Stimulated activated CD4-positive, alpha-beta T cell treated with anti-CD3 and anti-CD28 coated beads, Interleukin-1b, Interleukin-23, amount 100 ng/mL, for 4 hours (primary cell): Measurements from ENCODE around the gene IDI2.
"Not testable (repeated sequence)": the region's sequence is repeated elsewhere in the genome, so short reads cannot be mapped to it uniquely, and the experiment has no call there.

Experiments
- DNase-seq, 2 donors: peaks; one replicate each; pipeline ENCODE4 v3.0.0-alpha.2; 2020; ENCODE audit warnings: low read depth in 2 of 2

Gene IDI2

DNA sequence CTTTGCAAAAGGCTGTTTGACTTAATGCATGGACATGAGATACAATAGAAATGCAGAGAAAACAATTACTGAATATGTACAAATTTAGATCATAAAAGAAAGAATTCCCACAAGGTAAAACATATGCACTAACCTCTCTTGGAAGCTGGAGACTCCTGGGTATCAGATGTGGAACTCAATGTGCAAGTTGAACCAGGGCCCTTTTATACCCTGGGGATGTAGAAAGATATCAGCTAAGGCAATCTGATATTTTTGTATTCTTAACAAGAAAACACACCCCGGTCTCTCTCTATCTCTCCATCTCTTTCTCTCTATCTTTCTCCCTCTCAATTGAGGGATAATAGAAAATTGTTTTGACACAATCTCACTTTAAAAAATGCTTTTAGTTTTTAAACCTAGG is at the start of gene IDI2:
Gene IDI2, minus strand, starts transcription at position 177 of the 400 bp plus-strand sequence. CDS start 1,136 bp downstream, outside the sequence.
- no peak for DNase-seq

DNA sequence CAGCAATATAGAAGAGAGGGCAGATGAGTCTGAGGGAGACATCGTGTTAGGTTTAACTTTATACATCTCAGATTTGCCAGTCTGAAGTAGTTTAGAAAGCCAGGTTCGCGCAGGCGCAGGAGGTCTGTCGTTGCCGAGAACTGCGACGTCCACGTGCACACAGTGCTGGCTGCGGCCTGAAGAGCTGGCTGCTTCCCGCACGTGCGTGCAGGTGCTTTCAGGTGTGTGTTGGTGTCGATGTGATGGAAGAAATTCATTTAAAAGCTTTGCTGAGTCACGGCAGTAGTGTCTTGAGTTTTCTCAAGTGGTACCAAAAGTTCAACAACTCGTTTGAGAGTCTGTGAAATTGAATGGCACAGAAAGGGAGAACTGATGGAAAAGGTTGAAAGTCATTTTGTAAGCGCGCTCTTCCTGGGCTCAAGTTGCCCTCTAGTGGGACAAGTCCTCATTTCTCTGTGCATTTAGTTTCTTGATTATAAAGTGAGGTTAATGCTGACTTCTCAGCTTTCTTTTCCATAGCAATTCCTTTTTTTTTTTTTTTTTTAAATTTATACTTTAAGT is 49.2 kb upstream of the IDI2 start:
- DNase-seq: no peak

DNA sequence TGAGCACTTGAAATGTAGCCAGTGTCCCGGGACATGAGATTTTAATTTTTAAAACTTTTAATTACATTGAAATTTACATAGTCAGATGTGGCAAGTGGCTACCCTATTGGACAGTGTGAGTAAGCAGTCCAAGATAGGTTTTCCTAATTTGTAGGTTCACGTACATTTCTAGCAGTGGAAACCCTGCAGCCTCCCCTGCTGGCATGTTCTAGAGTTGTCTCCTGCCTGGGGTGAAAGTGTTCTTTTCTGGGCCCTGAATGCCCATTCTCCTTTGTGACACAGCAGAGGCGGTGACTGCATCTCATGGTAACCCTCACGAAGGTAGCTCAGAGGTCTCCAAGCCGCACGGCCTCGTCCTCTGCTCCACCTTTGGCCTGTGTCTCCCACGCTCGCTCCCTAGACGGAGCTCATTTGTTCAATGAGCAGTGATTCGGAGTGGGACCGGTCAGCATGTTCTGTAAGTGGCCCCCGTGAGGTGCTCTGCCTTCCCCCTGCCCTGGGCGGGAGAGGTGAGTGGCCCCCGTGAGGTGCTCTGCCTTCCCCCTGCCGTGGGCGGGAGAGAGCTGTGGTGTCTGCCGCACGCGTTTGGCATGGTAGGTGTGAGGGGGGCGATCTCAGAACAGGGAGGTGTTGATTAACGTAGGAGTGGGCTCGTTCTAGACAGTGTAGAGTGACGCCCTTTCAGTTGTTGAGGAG is 48.5 kb upstream of the IDI2 start:
- no peak for DNase-seq

DNA sequence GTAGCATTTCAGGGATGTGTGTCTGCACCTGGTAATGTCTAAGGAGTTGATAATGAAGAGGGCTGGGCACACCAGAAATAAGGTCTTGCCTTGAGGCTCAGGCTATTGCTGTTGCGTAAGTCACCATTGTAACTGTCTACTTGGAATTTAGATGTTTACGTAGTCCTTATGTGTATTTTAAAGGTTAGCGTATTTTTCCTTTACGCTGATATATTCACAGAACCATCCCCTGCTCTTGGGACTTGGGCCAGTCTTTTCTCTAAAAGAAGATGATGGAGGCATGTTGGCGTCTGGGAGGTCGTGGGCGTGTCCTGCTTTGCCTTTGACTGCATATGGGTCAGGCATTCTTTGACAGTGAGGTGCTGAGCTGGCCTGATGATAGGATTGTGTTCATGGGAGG is 45.3 kb upstream of the IDI2 start:
- DNase-seq: no peak

DNA sequence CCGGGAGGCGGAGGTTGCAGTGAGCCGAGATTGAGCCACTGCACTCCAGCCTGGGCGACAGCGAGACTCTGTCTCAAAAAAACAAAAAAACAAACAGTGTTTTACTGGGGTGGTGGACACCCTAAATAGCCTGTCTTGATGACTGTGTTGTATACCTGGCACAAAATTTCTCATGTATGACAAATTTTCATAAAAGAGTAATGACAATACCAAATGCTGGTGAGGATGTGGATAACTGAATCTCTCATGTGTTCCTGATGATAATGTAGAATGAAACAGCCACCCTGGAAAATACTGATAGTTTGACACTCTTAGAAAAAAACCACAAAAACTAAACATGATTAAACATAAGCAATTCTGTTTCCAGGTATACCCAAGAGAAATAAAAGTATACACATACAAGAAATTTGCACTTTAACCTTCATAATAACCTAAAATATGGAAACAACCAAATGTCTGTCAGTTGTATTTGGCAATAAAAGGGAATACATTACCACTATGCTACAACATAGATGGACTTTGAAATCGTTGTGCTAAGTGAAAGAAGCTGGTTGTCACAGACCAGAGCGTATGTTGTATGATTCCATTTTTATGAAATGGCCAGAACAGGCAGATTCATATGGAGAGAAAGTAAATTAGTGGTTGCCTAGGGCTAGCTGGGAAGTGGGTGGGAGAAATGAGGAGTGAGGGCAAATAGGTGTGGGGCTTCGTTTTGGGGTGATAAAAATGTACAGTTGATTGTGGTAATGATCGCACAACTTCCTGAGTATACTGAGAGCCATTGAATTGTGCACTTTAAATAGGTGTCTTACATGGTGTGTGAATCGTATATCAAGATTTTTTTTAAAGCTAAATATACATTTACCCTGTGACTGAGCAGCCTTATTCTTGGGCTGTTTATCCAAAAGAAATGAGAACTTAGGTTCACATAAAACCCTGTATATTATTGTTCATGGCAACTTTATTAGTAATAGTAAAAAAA is 43.0 kb upstream of the IDI2 start:
- DNase-seq: no peak

DNA sequence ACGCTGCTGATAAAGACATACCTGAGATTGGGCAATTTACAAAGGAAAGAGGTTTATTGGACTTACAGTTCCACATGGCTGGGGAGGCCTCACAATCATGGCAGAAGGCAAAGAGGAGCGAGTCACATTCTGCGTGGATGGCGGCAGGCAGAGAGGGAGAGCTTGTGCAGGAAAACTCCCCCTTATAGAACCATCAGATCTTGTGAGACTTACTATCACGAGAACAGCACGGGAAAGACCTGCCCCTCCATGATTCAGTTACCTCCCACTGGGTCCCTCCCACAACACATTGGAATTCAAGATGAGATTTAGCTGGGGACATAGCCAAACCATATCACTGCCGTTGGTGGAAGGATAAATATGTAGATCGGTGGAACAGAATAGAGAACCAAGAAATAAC is 41.1 kb upstream of the IDI2 start:
- DNase-seq: not testable (repeated sequence)

GRCh38 chr10:1064964-1065247 is 39.2 kb upstream of the IDI2 start:
- no peak for DNase-seq

- DNase-seq: no peak
Measured at GRCh38 chr10:1063232-1063865, 37.7 kb upstream of the IDI2 start.

- DNase-seq: no peak
Measured at GRCh38 chr10:1061930-1062774, 36.5 kb upstream of the IDI2 start.

- no peak for DNase-seq
Measured at GRCh38 chr10:1059902-1060301, 34.2 kb upstream of the IDI2 start.

DNA sequence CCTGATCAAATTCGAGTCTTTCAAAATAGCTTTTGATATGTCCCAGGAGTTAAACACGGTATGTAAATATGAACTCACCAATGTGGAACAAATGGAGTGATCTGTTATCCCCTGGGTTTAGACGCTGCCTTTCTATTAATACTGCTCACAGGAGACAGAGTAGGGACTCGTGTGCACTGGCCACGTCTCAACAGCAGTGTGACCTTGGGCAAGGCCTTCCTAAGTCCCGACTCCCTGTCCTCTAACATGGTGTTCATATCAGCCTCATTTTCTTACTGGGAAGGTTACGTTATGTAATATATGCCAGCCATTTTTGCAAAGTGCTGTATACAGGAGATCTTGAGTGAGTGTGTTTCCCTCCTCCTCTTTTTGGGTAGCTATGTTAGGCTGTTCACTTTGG is 32.4 kb upstream of the IDI2 start:
- DNase-seq: no peak

GRCh38 chr10:1057106-1057657 is 31.5 kb upstream of the IDI2 start:
- no peak for DNase-seq

DNA sequence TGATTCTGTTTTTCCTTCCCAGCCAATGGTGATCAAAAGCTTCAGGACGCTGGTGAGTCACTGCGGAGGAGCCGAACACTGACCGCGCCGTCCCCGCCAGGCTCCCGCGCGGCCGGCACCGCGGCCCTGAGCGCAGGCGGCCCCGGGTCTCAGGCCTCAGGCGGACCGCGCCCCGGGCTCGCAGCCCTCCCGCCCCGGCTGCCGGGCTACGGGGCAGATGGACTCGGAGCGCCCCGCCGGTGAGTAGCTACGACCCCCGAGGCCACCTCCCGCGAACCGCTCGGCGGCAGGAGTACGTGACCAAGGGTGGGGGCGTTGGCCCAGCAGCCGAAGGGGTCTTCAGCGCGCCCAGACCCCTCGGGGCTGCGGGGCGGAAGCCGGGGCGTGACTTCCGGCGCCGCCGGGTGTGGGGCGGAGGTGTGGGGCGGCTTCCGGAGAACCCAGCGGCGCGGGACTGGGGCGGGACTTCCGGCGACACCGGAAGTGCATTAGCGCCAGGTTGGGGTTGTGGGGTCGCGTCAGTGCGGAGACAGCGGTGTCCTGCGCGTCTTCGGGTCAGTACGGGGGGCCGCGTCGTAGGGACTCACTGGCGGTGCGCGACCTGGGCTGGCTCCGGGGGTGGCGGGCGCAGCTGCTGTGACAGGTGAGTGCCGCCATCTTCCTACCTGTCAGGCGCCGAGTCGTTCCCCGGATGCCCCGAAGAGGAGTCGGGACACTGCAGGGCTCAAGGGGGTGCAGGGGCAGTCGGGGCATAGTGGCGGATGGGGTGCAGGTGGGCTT is 30.9 kb upstream of the IDI2 start, which contains the start of gene WDR37:
Gene WDR37, plus strand, starts transcription at position 60 of the 780 bp plus-strand sequence. CDS start 15,771 bp downstream, outside the sequence.
- DNase-seq: peak; percentile 78 to 84

- no peak for DNase-seq
Measured at GRCh38 chr10:1054684-1055083, 29.0 kb upstream of the IDI2 start.

- no peak for DNase-seq
Measured at GRCh38 chr10:1050554-1050953, 24.9 kb upstream of the IDI2 start.

DNA sequence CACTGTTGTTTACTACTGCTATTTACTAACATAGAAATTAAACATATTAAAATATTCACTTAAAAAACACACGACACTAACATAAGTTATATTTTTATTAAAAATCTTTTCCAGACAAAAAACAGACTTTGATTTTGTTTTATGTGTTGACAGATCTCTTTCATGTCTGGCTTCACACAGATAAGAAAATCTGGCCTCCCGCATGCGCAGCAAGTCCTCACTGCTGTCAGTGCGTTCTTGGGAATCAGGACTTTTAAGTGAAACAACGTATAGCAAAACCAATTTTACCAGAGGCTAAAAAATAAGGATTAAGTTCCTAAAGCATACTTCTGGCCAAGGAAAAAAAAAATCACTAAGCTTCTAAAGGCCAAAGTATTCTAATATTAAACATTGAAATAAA is 24.5 kb upstream of the IDI2 start:
- no peak for DNase-seq

DNA sequence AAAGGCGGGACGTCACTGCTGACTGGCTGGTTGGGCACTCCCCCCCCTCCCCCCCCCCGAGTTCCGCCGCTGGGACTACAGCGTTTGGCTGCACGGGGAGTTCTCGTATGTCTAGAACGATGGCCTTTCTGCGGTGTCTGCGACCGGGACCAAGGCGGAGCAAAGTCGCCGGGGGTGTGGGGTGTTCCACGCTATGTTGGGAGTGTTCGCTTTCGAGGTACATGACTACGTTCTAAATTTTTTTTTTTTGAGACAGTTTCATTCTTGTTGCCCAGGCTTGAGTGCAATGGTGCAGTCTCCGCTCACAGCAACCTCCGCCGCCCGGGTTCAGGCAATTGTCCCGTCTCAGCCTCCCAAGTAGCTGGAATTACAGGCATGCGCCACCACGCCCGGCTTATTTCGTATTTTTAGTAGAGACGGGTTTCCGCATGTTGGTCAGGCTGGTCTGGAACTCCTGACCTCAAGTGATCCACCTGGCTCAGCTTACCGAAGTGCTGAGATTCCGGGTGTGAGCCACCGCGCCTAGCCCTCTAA is 23.8 kb upstream of the IDI2 start:
- no peak for DNase-seq

DNA sequence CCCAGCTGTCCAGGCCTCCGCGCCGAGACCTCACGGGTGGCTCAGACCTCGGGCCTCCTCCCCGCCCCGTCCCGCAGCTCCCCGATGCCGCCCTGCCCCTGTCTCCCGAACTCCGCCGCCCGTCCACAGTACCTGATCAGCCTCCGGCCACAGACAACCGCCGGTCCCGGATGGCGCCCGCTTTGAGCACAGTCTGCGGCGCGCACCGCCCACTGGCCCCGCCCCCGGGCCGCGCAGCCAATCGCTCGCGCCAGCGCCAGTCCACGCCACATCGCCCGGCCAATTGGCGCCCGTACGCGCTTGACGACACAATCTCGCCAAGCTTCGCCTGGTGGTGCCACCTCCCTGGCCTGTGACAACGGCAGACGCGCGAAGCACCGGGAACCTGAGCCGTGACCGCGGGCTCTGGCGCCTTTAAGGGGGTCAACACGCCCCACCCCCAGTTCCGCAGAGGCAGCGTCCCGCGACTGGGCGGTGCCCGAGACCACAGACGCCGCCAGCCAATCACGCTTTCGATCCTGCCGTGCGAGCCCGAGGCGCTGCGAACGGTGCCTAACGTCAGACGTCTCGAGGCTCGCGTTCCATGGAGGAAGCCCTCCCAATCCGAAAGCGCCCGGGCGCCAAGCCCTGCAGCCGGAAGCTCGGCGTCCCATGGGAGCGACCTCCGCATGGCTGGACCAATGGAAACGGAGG is 23.2 kb upstream of the IDI2 start, which contains the start of gene IDI1:
Gene IDI1, minus strand, starts transcription at position 388 of the 693 bp plus-strand sequence. Its CDS starts 116 bp downstream, at position 272.
- peak; percentile 90 to 93 for DNase-seq

DNA sequence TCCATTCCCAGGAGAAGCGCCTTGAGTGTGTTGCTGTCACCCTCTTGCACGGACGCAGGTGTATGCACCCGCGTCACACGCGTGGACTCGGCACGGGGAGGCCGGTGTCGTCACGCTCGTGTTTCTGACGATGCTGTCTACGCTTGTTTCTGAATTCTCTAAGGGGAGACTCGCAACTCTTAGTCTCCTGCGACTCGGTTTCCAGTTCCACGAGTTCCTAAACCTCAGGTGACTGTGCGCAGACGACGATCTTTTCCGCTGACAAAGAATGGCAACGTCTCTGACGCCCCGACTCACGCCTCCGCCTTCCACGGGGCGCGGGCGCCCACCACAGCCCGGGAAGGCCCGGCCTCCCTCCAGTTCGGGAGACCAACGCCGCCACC is 22.7 kb upstream of the IDI2 start:
- DNase-seq: no peak
